CD4-positive, alpha-beta T cell treated with Interleukin-10 for 1 hour (primary cell): ENCODE results near the gene IGF2R.
A peak's percentile ranks its signal among the peaks of the same experiment; 100 is the strongest.

Source experiments
- DNase-seq: peaks from one replicate; pipeline ENCODE4 v3.0.0-alpha.2; 2020

IGF2R gene

GRCh38 chr6:160050022-160050421 lies 81.1 kb downstream of the IGF2R start:
- DNase-seq = no peak

DNA sequence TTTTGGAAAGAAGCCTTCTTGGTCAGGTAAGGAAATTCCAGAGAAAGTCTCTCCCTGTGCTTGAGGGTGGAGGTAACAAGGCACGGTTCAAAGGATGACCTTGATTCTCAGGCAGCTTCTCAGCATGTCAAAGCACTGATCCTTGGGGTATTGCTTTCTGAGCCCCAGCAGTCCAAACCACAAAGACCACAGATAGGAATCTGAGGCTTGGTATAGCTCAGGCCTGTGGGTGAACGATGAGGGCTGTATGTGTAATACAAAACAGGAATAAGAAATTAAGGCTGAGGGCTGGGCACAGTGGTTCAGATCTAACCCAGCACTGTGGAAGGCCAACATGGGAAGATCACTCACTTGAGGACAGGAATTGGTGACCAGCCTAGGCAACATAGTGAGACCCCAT lies 82.5 kb downstream of the IGF2R start:
- no peak for DNase-seq

- DNase-seq = no peak
Measured at GRCh38 chr6:160054271-160054670, 85.4 kb downstream of the IGF2R start.

GRCh38 chr6:160054913-160055312 lies 86.0 kb downstream of the IGF2R start:
- no peak for DNase-seq

DNA sequence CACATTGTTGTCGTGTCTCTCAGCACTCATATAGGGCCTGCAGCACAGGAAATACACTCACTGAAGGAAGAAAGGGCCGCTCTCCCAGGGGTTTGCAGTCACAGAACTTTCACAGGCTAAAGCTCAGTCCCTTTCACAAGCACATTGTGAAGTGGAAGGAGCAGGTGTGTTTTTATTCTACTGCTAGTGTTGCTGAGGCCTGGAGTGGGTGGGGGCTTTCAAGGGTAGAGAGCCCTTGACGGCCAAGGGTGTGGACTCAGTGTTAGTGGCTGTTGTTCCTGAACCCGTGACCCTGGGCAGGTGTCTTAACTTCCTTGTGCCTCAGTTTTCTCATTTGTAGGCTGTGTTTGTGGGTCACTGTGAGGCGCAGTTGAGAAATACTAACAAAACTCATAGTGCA lies 86.5 kb downstream of the IGF2R start:
- no peak for DNase-seq

GRCh38 chr6:160055813-160056212 lies 86.9 kb downstream of the IGF2R start:
- no peak for DNase-seq

- DNase-seq = no peak
Measured at GRCh38 chr6:160057080-160057479, 88.2 kb downstream of the IGF2R start.

GRCh38 chr6:160058603-160059215 lies 89.8 kb downstream of the IGF2R start:
- no peak for DNase-seq

DNA sequence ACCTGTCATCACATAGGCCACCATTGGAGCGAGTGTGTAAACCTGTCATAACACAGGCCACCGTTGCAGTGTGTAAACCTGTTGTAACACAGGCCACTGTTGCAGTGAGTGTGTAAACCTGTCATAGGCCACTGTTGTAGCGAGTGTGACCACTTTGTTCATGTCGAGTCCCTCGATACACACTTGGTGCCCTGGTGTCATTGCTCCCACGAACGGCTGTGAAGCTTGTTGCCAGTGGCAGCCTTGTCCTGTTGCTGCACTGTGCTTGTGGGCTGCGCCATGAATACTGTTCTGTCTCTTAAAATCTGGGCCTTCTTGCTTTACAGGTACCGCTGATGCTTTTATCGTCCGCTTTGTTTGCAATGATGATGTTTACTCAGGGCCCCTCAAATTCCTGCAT lies 91.3 kb downstream of the IGF2R start:
- DNase-seq = no peak

GRCh38 chr6:160060920-160061447 lies 92.1 kb downstream of the IGF2R start:
- no peak for DNase-seq

- DNase-seq = no peak
Measured at GRCh38 chr6:160063771-160064413, 95.0 kb downstream of the IGF2R start.

- no peak for DNase-seq
Measured at GRCh38 chr6:160065200-160065599, 96.3 kb downstream of the IGF2R start.

DNA sequence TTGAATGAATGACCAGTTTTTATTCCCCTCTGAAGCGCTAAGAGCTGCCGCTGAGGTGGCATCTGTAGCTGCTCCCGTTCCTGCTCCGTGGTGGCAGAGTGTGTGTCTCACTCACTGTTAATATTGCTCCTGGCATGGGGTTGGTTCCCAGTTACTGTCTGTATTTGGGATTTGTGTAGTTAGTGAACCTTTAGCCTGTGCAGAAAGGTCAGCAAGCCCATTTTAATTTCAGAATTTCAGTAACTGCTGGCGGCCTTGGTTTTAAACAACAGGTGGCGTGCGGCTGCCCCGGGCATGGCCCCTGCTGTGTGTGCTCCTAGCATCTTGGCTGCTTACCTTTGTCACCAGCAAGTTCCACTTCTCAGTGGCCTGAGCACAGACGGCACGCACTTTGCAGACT lies 98.7 kb downstream of the IGF2R start:
- DNase-seq = no peak

- no peak for DNase-seq
Measured at GRCh38 chr6:160068346-160068745, 99.5 kb downstream of the IGF2R start.

DNA sequence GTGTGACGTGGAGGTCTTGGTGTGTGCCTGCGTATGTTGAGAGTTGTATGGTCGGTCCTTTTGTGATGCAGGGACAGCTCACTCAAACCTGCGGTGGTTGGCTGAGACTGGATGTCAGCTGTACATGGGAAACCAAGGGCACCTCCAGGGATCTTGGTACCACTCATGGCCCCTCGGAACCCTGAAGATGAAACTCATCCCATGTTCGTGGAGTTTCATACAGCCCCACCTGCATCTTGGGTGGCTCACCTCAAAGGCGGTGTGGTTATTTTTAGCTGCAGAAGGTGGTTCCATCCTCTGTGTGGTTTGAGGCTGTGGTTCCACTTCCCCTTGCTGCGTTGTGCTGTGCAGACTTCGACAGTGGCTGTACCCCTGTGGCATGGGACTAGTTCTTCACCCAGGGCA lies 100.2 kb downstream of the IGF2R start:
- DNase-seq = peak; percentile 49

DNA sequence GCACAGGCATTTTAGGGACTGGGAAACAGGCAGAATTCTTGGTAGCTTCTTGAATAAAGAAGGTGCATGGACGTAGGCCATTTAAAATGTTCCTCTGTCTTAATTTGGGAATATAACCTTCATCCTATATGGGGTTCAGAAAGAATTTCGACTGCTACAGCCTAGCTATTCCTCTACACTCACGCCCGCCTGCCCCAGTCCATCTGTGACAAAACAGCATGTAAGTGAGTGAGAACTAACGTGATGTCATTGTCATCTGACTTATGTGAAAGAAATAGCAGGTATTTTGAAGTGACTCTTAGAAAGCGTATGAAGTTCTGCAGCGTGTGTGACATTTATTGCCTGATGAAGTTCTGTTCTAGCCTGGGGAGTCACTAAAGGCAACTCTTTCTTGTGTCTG lies 100.6 kb downstream of the IGF2R start:
- no peak for DNase-seq

GRCh38 chr6:160070427-160070826 lies 101.5 kb downstream of the IGF2R start:
- no peak for DNase-seq

DNA sequence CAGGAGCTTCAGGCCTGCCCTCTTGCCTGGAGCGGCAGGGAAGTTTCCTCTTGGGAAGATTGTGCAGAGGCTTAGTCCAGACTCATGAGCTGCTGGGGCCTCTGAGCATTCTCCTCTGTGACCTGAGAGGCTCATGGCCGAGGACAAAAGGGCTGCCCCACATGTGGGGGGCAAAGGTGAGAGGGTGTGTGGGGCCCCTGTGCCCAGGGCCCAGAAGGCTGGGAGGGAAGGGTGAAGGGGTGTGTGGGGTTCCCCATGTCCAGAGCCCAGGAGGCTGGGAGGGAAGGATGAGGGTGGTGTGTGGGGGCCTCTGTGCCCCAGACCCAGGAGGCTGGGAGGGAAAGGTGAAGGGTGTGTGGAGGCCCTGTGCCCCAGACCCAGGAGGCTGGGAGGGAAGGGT lies 101.9 kb downstream of the IGF2R start:
- no peak for DNase-seq

GRCh38 chr6:160071805-160072690 lies 103.2 kb downstream of the IGF2R start:
- DNase-seq = no peak

- no peak for DNase-seq
Measured at GRCh38 chr6:160073272-160073671, 104.4 kb downstream of the IGF2R start.

- no peak for DNase-seq
Measured at GRCh38 chr6:160076009-160076408, 107.1 kb downstream of the IGF2R start.

DNA sequence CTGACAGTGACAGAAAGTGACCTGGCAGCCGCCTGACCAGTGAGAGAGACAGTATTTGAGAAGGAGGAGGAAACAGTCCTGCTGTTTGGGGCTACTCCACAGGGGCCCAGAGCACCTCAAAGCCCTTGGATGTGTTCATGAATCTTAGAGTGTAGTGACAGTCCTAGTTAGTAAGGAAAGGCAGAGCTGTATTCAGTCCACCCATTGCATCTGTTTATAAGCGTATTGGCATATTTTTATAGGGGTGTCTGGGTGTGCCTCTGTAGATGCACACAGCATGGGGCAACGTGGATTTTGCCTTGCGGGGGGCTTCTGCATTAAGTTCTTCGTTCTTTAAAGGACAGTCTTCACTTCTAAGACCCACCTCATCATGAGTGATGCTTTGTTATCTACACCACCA lies 108.1 kb downstream of the IGF2R start:
- no peak for DNase-seq

DNA sequence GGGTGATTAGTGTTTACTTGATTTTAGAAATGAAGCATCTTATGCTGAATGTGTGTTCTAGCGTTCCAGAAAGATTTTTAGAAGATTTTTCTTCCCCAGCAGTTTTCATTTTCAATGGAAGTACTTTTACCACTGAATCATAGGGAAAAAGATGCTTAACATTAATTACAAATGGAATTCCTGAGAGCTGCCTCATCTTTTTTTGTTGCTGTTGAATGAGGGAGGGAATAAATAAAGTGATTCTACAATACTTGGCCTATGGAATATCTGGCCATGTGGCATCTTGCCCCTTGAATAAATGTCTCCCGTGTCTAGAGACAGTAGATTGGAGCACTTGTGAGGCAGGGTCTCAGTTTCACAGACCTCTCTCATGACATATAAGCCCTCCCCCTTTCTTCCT lies 108.6 kb downstream of the IGF2R start:
- no peak for DNase-seq
